ENCODE data around the gene GPC1. TPM values are rescaled to one million over a fixed set of nuclear protein-coding genes. Genes with fewer than 3 reads are reported as not detected.

GPC1 gene
- total and polyA plus RNA-seq, 10 of the 15 experiments (the other 5 are each of a cell fraction or from before 2014, with no cell fraction given) = 0.06 to 0.77 (median 0.23) TPM; not detected in 3

DNA sequence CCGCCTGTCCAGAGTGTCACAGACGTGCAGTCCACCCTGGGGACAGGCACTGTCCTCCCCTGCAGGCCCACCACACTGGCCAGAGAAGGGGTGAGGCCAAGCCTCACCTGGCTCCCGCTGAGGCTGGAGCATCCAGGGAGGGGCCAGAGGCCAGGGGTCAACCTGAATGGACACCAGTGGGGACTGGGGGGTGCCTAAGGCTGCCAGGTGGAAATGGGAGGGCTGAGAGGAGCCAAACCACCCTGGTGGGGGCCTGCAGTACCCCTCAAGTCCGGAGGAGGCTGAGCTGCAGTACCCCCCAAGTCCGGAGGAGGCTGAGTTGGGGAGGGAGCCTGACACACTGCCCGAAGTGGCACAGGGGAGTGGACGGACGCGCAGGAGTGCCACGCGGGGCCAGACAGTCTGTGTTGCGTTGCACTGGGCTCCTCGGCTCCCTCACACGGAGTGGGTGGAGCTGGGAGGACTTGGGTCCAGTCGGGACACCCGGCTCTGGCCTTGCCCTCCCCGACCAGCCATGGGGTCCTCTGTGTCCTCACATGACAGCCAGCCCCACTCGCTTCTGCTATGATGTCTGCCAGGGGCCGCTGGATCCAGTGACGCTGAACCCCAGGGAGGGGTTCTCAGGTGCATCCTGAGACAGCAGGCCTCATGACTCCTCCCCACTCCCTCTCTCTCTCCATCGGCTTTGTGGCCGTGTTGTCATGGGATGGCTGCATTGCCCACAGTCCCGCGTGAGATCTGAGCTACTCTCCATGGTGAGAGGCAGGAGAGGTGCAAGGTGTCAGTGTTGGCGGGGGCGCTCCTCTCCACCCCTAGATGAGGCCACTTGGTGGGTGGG, 22.3 kb upstream of the GPC1 start:
- no peak for DNase-seq (ENCODE audit: low read depth, low spot score)
- Histone ChIP-seq H3K27ac (ENCODE audit: control insufficient read depth, insufficient read depth) (no peak overlapping the region), H3K4me2 (ENCODE audit: control insufficient read depth, insufficient read depth) (no peak overlapping the region), H3K4me3 (no peak overlapping the region), H3K9me3 (replicated peaks; ENCODE audit: control insufficient read depth, insufficient read depth, low read length) (no peaks in the 10 kb centered on the region), H3K79me2 (ENCODE audit: control insufficient read depth, insufficient read depth, low read length) (no peaks in the 10 kb centered on the region), H3K4me1 (ENCODE audit: control insufficient read depth, insufficient read depth, low read length) (no peaks in the 10 kb centered on the region), H3K36me3 (ENCODE audit: control insufficient read depth in 2 of 2, insufficient read depth in 2 of 2, low read length in 1 of 2) (no peaks in the 10 kb centered on the region), H2AFZ (ENCODE audit: control insufficient read depth, low read depth, low read length) (no peak overlapping the region), H4K20me1 (ENCODE audit: control insufficient read depth, insufficient read depth) (no peaks in the 10 kb centered on the region), H3K27me3 (replicated peaks in 1 of 2; ENCODE audit: control insufficient read depth in 2 of 2, insufficient read depth in 2 of 2, low read length in 1 of 2) (no peaks in the 10 kb centered on the region), H3K9ac (ENCODE audit: control insufficient read depth, insufficient read depth, low read length) (no peak overlapping the region)
- no TSS peak for BruUV-seq (replicated peaks)
- TF ChIP-seq, protein P1, sequence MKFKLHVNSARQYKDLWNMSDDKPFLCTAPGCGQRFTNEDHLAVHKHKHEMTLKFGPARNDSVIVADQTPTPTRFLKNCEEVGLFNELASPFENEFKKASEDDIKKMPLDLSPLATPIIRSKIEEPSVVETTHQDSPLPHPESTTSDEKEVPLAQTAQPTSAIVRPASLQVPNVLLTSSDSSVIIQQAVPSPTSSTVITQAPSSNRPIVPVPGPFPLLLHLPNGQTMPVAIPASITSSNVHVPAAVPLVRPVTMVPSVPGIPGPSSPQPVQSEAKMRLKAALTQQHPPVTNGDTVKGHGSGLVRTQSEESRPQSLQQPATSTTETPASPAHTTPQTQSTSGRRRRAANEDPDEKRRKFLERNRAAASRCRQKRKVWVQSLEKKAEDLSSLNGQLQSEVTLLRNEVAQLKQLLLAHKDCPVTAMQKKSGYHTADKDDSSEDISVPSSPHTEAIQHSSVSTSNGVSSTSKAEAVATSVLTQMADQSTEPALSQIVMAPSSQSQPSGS (IDR thresholded peaks at IDR 0.05; ENCODE audit: low read length) = no peak
- TF ChIP-seq ZBED1 (IDR thresholded peaks at IDR 0.05; ENCODE audit: borderline replicate concordance) = no peak
- no peak for TF ChIP-seq NBN (IDR thresholded peaks at IDR 0.05)
- no peak for TF ChIP-seq PAX8 (IDR thresholded peaks at IDR 0.05)
- TF ChIP-seq NR2C1 (IDR thresholded peaks at IDR 0.05) = no peak
- no peak for TF ChIP-seq SMC3 (IDR thresholded peaks at IDR 0.05; ENCODE audit: borderline replicate concordance, low read length)
- TF ChIP-seq POLR2A (IDR thresholded peaks at IDR 0.05; ENCODE audit: low read depth, low read length) = no peak
- no peak for TF ChIP-seq SUPT20H (IDR thresholded peaks at IDR 0.05; ENCODE audit: borderline replicate concordance, control insufficient read depth, low read depth, low read length)
- no peak for TF ChIP-seq ETV6 (conservative IDR thresholded peaks at IDR 0.05 in 1 of 2, IDR thresholded peaks at IDR 0.05 in 1 of 2; ENCODE audit: borderline replicate concordance in 1 of 2, low read depth in 1 of 2)
- TF ChIP-seq CHD1 (IDR thresholded peaks at IDR 0.05; ENCODE audit: low read depth, low read length) = no peak
- TF ChIP-seq HDAC2 (IDR thresholded peaks at IDR 0.05) = no peak
- no peak for TF ChIP-seq FOXM1 (IDR thresholded peaks at IDR 0.05; ENCODE audit: low read depth, low read length)
- no peak for TF ChIP-seq PML (IDR thresholded peaks at IDR 0.05; ENCODE audit: low read length)
- TF ChIP-seq, protein P2, sequence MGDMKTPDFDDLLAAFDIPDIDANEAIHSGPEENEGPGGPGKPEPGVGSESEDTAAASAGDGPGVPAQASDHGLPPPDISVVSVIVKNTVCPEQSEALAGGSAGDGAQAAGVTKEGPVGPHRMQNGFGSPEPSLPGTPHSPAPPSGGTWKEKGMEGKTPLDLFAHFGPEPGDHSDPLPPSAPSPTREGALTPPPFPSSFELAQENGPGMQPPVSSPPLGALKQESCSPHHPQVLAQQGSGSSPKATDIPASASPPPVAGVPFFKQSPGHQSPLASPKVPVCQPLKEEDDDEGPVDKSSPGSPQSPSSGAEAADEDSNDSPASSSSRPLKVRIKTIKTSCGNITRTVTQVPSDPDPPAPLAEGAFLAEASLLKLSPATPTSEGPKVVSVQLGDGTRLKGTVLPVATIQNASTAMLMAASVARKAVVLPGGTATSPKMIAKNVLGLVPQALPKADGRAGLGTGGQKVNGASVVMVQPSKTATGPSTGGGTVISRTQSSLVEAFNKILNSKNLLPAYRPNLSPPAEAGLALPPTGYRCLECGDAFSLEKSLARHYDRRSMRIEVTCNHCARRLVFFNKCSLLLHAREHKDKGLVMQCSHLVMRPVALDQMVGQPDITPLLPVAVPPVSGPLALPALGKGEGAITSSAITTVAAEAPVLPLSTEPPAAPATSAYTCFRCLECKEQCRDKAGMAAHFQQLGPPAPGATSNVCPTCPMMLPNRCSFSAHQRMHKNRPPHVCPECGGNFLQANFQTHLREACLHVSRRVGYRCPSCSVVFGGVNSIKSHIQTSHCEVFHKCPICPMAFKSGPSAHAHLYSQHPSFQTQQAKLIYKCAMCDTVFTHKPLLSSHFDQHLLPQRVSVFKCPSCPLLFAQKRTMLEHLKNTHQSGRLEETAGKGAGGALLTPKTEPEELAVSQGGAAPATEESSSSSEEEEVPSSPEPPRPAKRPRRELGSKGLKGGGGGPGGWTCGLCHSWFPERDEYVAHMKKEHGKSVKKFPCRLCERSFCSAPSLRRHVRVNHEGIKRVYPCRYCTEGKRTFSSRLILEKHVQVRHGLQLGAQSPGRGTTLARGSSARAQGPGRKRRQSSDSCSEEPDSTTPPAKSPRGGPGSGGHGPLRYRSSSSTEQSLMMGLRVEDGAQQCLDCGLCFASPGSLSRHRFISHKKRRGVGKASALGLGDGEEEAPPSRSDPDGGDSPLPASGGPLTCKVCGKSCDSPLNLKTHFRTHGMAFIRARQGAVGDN (IDR thresholded peaks at IDR 0.05) = no peak
- TF ChIP-seq, protein P3, sequence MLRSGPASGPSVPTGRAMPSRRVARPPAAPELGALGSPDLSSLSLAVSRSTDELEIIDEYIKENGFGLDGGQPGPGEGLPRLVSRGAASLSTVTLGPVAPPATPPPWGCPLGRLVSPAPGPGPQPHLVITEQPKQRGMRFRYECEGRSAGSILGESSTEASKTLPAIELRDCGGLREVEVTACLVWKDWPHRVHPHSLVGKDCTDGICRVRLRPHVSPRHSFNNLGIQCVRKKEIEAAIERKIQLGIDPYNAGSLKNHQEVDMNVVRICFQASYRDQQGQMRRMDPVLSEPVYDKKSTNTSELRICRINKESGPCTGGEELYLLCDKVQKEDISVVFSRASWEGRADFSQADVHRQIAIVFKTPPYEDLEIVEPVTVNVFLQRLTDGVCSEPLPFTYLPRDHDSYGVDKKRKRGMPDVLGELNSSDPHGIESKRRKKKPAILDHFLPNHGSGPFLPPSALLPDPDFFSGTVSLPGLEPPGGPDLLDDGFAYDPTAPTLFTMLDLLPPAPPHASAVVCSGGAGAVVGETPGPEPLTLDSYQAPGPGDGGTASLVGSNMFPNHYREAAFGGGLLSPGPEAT (IDR thresholded peaks at IDR 0.05; ENCODE audit: low read depth) = no peak
- no peak for TF ChIP-seq POLR2AphosphoS2 (IDR thresholded peaks at IDR 0.05; ENCODE audit: low read depth, low read length)
- TF ChIP-seq JUNB (IDR thresholded peaks at IDR 0.05) = no peak
- POLR2A ChIA-PET = no interaction called here
- 42% methylated on average over 25 of the region's 26 CpGs for WGBS (ENCODE audit: insufficient coverage, insufficient replicate concordance, low lambda C conversion rate, missing lambda C conversion rate)
- CTCF ChIA-PET = no interaction called here
- RAD21 ChIA-PET (ENCODE audit: unreplicated experiment) = no interaction called here
- ATAC-seq = no peak; the same call in 2 of the 3 replicates
- FAIRE-seq = no peak
- in situ Hi-C loops (cut with MboI) (no loop called here), intact Hi-C loops (cut with micrococcal nuclease; ENCODE audit: unreplicated experiment) (no loop called here)
- SMC1A ChIA-PET (ENCODE audit: uncharacterized antibody, unreplicated experiment) = no interaction called here
